GM21447 (cell line): ENCODE measurements around the gene SYNJ2.

Source experiments
- ATAC-seq: cut with Tn5 transposase; IDR thresholded peaks from one replicate; pipeline ENCODE4 v1.9.1; 2021; ENCODE audit not compliant: unreplicated experiment

The SYNJ2 gene

GRCh38 chr6:158071121-158072082 is 89.7 kb downstream of the SYNJ2 start:
- no peak for ATAC-seq

- no peak for ATAC-seq
These were observed 90.5 kb downstream of the SYNJ2 start for GRCh38 chr6:158072083-158072721.

GRCh38 chr6:158073776-158074175 is 92.1 kb downstream of the SYNJ2 start:
- ATAC-seq: no peak

GRCh38 chr6:158076548-158076947 is 94.9 kb downstream of the SYNJ2 start:
- no peak for ATAC-seq

GRCh38 chr6:158077676-158078075 is 96.0 kb downstream of the SYNJ2 start:
- no peak for ATAC-seq

- no peak for ATAC-seq
These were observed 96.7 kb downstream of the SYNJ2 start for GRCh38 chr6:158078320-158078719.

GRCh38 chr6:158080849-158081656 is 99.4 kb downstream of the SYNJ2 start:
- ATAC-seq: no peak

GRCh38 chr6:158081657-158081935 is 99.9 kb downstream of the SYNJ2 start:
- ATAC-seq: no peak

GRCh38 chr6:158083455-158084325 is 102.0 kb downstream of the SYNJ2 start:
- ATAC-seq: no peak

- no peak for ATAC-seq
These were observed 103.8 kb downstream of the SYNJ2 start for GRCh38 chr6:158085261-158086053.

- no peak for ATAC-seq
These were observed 104.4 kb downstream of the SYNJ2 start for GRCh38 chr6:158086054-158086503.

- ATAC-seq: no peak
These were observed 105.0 kb downstream of the SYNJ2 start for GRCh38 chr6:158086504-158087223.

GRCh38 chr6:158087224-158087867 is 105.7 kb downstream of the SYNJ2 start:
- ATAC-seq: no peak

GRCh38 chr6:158092806-158093205 is 111.1 kb downstream of the SYNJ2 start:
- ATAC-seq: no peak

GRCh38 chr6:158095031-158095430 is 113.4 kb downstream of the SYNJ2 start:
- ATAC-seq: no peak

GRCh38 chr6:158095671-158096070 is 114.0 kb downstream of the SYNJ2 start:
- no peak for ATAC-seq

- ATAC-seq: no peak
These were observed 121.6 kb downstream of the SYNJ2 start for GRCh38 chr6:158103228-158103627.

GRCh38 chr6:158104696-158105095 is 123.0 kb downstream of the SYNJ2 start:
- ATAC-seq: no peak

GRCh38 chr6:158109748-158110147 is 128.1 kb downstream of the SYNJ2 start:
- no peak for ATAC-seq
